NCI-H187 treated with DMSO at 0.1 percent for 48 hours (cell line): ENCODE results near the gene CX3CL1.
"Not testable (repeated sequence)": the region's sequence is repeated elsewhere in the genome, so short reads cannot be mapped to it uniquely, and the experiment has no call there.

ENCODE experiments used
- DNase-seq: peaks from one replicate; lab custom pipeline; 2025; lab: John Stamatoyannopoulos, UW

Gene CX3CL1

GRCh38 chr16:57382535-57383275 is 10.4 kb downstream of the CX3CL1 start:
- DNase-seq = no peak

GRCh38 chr16:57383276-57384247 is 11.3 kb downstream of the CX3CL1 start:
- no peak for DNase-seq

DNA sequence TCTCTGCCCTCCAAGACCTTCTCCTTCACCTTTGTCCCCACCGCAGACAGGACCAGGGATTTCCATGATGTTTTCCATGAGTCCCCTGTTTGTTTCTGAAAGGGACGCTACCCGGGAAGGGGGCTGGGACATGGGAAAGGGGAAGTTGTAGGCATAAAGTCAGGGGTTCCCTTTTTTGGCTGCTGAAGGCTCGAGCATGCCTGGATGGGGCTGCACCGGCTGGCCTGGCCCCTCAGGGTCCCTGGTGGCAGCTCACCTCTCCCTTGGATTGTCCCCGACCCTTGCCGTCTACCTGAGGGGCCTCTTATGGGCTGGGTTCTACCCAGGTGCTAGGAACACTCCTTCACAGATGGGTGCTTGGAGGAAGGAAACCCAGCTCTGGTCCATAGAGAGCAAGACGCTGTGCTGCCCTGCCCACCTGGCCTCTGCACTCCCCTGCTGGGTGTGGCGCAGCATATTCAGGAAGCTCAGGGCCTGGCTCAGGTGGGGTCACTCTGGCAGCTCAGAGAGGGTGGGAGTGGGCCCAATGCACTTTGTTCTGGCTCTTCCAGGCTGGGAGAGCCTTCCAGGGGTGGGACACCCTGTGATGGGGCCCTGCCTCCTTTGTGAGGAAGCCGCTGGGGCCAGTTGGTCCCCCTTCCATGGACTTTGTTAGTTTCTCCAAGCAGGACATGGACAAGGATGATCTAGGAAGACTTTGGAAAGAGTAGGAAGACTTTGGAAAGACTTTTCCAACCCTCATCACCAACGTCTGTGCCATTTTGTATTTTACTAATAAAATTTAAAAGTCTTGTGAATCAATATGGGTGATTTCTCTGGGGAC is 12.2 kb downstream of the CX3CL1 start:
- DNase-seq = no peak

DNA sequence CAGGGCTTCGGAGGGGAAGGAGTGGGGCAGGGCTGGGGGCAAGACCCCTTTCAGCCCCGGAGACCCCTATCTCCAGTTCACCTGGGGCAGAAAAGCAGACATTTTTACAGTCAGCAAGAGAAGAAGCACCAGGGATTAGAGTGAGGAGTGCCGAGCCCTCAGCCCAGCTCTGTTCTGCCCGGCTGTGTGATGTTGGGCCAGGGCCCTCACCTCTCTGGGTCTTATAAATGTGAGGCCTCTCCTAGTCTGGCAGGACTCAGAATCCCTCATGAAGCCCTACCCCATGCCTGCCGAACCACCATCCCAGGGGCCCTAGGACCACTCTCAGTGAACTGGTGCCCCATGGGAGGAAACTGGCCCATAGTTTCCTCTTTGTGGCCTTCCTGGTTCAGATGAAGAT is 12.8 kb downstream of the CX3CL1 start:
- DNase-seq = no peak

- DNase-seq = no peak
Measured at GRCh38 chr16:57386381-57386951, 14.2 kb downstream of the CX3CL1 start.

GRCh38 chr16:57387598-57388354 is 15.5 kb downstream of the CX3CL1 start:
- DNase-seq = no peak

- DNase-seq = no peak
Measured at GRCh38 chr16:57388359-57389086, 16.2 kb downstream of the CX3CL1 start.

DNA sequence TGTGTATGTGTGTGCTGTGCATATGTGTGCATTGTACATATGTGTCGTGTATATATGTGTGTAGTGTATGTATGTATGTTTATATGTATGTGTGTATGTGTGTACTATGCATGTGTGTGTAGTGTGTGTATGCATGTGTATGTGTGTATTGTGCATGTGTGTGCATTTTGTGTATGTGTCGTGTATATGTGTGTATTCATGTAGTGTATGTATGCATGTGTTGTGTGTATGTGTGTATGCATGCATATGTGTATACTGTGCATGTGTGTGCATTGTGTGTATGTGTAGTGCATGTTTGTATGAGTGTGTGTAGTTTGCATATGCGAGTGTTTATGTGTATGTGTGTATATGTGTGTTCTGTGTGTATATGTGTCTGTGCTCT is 16.8 kb downstream of the CX3CL1 start:
- no peak for DNase-seq

GRCh38 chr16:57390636-57391295 is 18.5 kb downstream of the CX3CL1 start:
- no peak for DNase-seq

DNA sequence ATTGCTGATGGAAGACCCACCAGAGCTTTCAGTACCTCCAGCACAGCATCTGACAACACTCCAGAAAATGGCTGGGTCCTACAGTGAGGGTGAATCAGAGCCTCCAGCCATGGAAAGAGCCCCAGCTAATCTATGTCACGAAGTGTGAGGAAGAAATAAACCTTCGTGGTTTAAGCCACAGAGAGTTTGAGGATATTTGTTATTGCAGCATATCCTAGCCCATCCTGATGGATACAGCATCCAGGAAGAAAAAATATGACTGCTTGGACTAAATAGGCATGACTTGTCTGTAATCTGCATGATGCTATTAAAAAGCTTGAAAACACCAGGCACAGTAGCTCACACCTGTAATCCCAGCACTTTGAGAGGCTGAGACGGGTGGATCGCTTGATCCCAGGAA is 19.0 kb downstream of the CX3CL1 start:
- no peak for DNase-seq

DNA sequence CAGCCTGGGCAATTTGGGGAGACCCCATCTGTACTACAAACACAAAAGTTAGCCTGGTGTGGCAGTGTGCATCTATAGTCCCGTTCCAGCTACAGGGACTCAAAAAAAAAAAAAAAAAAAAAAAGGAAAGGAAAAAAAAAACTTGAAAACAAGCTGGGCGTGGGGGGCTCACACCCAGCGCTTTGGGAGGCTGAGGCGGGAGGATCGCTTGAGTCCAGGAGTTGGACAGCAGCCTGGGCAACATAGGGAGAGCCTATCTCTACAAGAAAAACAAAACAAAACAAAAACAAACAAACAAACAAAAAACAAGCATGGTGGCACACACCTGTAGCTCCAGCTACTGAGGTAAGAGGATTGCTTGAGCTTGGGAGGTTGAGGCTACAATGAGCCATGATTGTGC is 19.4 kb downstream of the CX3CL1 start:
- no peak for DNase-seq

GRCh38 chr16:57392694-57393093 is 20.4 kb downstream of the CX3CL1 start:
- no peak for DNase-seq

DNA sequence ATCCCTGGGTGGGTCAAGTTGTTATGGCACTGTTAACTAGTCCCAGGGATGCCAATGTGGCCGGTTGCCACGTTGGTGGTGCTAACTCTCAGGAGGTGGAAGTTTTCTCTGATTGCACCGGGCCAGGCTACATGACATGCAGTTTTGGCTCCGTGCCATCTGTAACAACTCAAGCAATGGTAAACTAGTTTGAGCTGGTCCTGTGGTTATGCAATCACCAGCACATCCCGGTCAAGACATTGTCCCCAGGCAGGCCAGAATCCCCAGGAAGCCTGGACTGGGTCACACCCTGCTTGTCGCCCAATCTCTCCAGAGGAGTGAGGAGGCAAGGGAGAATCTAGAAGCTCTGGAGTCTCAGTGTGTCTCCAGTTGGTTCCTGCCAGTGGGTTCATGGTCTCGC is 22.2 kb downstream of the CX3CL1 start:
- no peak for DNase-seq

- DNase-seq = no peak
Measured at GRCh38 chr16:57395026-57395425, 22.7 kb downstream of the CX3CL1 start.

GRCh38 chr16:57396786-57397185 is 24.5 kb downstream of the CX3CL1 start:
- DNase-seq = no peak

GRCh38 chr16:57397493-57397892 is 25.2 kb downstream of the CX3CL1 start:
- not testable (repeated sequence) for DNase-seq

- DNase-seq = no peak
Measured at GRCh38 chr16:57401943-57402640, 29.8 kb downstream of the CX3CL1 start.

DNA sequence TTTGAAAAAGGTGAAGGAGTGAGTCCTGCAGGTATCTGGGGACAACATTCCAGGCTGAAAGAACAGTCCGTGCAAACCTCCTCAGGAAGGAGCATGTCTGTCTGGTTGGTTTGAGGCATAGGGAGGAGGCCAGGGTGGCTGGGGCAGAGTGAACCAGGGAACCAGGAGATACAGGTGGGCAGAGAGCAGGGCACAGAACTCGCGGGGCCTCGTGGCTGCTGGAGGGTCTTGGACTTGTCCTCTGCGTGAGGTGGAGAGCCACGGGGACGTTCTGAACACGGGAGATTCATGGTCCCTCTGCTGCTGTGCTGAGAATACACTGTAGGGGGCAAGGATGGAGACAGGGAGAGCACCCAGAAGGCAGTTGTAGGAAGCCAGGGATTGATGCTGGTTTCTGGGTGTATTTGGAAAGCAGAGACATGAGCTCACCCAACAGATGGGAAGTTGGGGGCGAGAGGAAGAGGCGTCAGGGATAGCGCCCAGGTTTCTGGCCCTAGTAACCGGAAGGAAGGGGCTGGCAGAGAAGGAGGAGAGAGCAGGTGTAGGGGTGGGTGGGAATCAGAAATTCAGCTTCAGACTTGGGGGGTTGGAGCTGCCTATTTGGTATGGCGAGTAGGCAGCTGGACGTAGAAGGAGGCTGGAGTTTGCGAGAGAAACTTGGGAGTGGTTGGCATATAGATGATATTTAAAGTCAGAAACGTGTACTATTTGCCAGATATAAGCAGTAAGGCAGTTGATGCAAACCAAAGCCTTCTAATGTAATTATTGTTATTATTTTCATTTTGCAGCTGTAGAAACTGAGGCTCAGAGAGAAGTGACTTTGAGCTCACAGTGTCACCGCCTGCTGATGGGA is 31.9 kb downstream of the CX3CL1 start, which contains the start of gene CCL17:
Gene CCL17, plus strand, starts transcription at position 803 of the 853 bp plus-strand sequence. CDS start 9,166 bp downstream, outside the sequence.
- DNase-seq = no peak
